Measurements from ENCODE around the gene BANF2. TPM values are rescaled to one million over a fixed set of nuclear protein-coding genes. Genes with fewer than 3 reads are reported as not detected.

Gene BANF2
- total RNA-seq (2014; rRNA removed; shearing (Covaris generic)): not detected in 2 replicates

- DNase-seq (ENCODE audit: low read depth in 1 of 2, low spot score in 2 of 2): no peak
- Histone ChIP-seq H3K4me1 (replicated peaks) (no peaks in the 10 kb centered on the region), H3K27me3 (replicated peaks) (no peaks in the 10 kb centered on the region), H3K4me3 (no peak within 1 kb of the TSS), H3K27ac (no peak within 1 kb of the TSS), H3K9me3 (replicated peaks) (no peaks in the 10 kb centered on the region), H3K36me3 (no peaks in the 10 kb centered on the region)
Measured at GRCh38 chr20:17699931-17700351, at the start of gene BANF2. Gene BANF2 (plus strand): TSS chr20:17699966. CDS start chr20:17725026, 25,060 bp downstream.

GRCh38 chr20:17650301-17651128 is 49.3 kb upstream of the BANF2 start:
- no peaks in the 10 kb centered on the region for H3K4me1 ChIP-seq (replicated peaks)
- DNase-seq (ENCODE audit: low read depth in 1 of 2, low spot score in 2 of 2): no peak
- H3K27ac ChIP-seq: no peak overlapping the region
- no peak overlapping the region for H3K4me3 ChIP-seq
- H3K36me3 ChIP-seq: peaks cover 87% of the 10 kb centered on the region
- no peaks in the 10 kb centered on the region for H3K27me3 ChIP-seq (replicated peaks)
- H3K9me3 ChIP-seq (replicated peaks): no peaks in the 10 kb centered on the region

GRCh38 chr20:17651129-17651759 is 48.5 kb upstream of the BANF2 start:
- no peak for DNase-seq (ENCODE audit: low read depth in 1 of 2, low spot score in 2 of 2)
- no peaks in the 10 kb centered on the region for H3K9me3 ChIP-seq (replicated peaks)
- H3K27me3 ChIP-seq (replicated peaks): no peaks in the 10 kb centered on the region
- no peak overlapping the region for H3K4me3 ChIP-seq
- no peak overlapping the region for H3K27ac ChIP-seq
- peaks cover 4% of the 10 kb centered on the region; the same call in 1 of the 2 replicates for H3K4me1 ChIP-seq (replicated peaks)
- H3K36me3 ChIP-seq: peaks cover 84% of the 10 kb centered on the region

- H3K27ac ChIP-seq: no peak overlapping the region
- H3K27me3 ChIP-seq (replicated peaks): no peaks in the 10 kb centered on the region
- DNase-seq (ENCODE audit: low read depth in 1 of 2, low spot score in 2 of 2): no peak
- peaks cover 84% of the 10 kb centered on the region for H3K36me3 ChIP-seq
- H3K4me1 ChIP-seq (replicated peaks): peaks cover 10% of the 10 kb centered on the region; the same call in 1 of the 2 replicates
- H3K4me3 ChIP-seq: no peak overlapping the region
- no peaks in the 10 kb centered on the region for H3K9me3 ChIP-seq (replicated peaks)
Measured at GRCh38 chr20:17651760-17652388, 47.9 kb upstream of the BANF2 start.

DNA sequence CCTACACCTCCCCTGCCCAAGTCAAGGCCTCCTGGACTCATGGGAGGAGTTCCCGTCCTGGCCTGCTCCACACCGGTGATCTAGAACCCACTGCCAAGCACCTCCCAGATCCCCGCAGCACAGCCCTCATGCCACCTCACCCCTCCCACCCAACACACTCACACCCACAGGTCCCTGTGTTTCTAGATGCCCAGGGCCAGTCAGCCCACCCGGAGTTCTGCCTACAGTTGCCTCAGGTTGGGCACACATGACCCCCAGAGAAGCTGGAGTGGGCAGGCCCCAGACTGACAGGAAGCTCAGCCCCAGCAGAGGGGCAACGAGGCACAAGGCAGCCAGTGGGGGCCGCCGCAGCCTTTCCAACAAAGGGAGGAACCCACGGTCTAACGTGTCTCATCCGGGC is 47.4 kb upstream of the BANF2 start:
- no peak overlapping the region for H3K4me3 ChIP-seq
- no peak for DNase-seq (ENCODE audit: low read depth in 1 of 2, low spot score in 2 of 2)
- H3K27me3 ChIP-seq (replicated peaks): no peaks in the 10 kb centered on the region
- H3K4me1 ChIP-seq (replicated peaks): peaks cover 10% of the 10 kb centered on the region; the same call in 1 of the 2 replicates
- H3K9me3 ChIP-seq (replicated peaks): no peaks in the 10 kb centered on the region
- peaks cover 84% of the 10 kb centered on the region for H3K36me3 ChIP-seq
- no peak overlapping the region for H3K27ac ChIP-seq

- H3K4me3 ChIP-seq: no peak overlapping the region
- no peaks in the 10 kb centered on the region for H3K27me3 ChIP-seq (replicated peaks)
- DNase-seq (ENCODE audit: low read depth in 1 of 2, low spot score in 2 of 2): no peak
- no peaks in the 10 kb centered on the region for H3K9me3 ChIP-seq (replicated peaks)
- H3K4me1 ChIP-seq (replicated peaks): peaks cover 10% of the 10 kb centered on the region; the same call in 1 of the 2 replicates
- H3K27ac ChIP-seq: no peak overlapping the region
- peaks cover 82% of the 10 kb centered on the region for H3K36me3 ChIP-seq
Measured at GRCh38 chr20:17653835-17654648, 45.7 kb upstream of the BANF2 start.

- no peaks in the 10 kb centered on the region for H3K27me3 ChIP-seq (replicated peaks)
- H3K27ac ChIP-seq: no peak overlapping the region
- peaks cover 10% of the 10 kb centered on the region; the same call in 1 of the 2 replicates for H3K4me1 ChIP-seq (replicated peaks)
- H3K36me3 ChIP-seq: peaks cover 81% of the 10 kb centered on the region
- no peak overlapping the region for H3K4me3 ChIP-seq
- no peaks in the 10 kb centered on the region for H3K9me3 ChIP-seq (replicated peaks)
- peak; percentile 40 to 64 for DNase-seq (ENCODE audit: low read depth in 1 of 2, low spot score in 2 of 2)
Measured at GRCh38 chr20:17654649-17655285, 45.0 kb upstream of the BANF2 start.

DNA sequence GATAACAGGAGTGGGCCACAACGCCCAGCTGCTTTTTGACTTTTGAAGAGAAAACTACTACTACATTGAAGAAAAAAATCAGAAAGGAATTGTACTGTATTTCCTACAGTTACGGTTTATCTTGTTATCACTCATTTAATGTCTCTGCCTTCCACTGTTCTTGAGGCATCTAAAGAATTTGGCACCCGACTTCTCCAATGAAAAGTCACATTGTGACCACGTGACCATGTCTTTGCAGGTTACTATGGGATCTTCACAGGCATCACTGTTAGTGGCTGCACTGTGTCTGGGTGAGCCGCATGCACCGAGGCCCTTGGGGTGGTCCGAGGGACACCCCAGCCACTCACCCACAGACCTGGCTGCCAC is 44.5 kb upstream of the BANF2 start:
- Histone ChIP-seq H3K27me3 (replicated peaks) (no peaks in the 10 kb centered on the region), H3K9me3 (replicated peaks) (no peaks in the 10 kb centered on the region), H3K27ac (no peak overlapping the region), H3K4me1 (replicated peaks) (peaks cover 10% of the 10 kb centered on the region; the same call in 1 of the 2 replicates), H3K4me3 (no peak overlapping the region), H3K36me3 (peaks cover 83% of the 10 kb centered on the region)
- DNase-seq (ENCODE audit: low read depth in 1 of 2, low spot score in 2 of 2): no peak

DNA sequence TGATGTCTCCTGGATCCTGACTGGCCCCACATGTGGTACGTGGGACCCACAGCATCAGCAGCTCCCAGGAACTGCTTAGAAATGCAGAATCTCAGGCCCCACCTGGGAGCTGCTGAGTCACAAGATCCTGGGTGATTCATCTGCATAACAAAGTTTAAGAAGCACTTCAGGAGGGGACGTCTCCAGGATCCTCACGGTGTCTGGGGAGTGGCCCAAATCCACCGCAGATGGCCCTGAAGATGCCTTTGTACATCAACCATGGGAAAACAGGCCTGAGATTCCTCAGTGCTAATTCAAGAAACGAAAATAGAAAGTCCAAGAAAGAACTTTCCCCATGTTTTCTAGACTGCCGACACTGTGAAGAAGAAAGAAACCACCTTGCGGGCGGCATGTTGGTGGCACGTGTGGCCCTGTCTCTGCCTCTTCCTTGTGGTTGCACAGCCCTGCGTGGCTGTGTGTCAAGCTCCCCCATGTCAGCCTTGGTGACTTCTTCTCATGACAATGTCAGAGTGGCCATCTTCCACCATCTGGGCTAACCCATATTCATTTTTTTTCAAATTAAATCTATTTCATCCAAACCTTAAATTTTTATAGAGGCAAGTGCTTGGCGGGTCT is 43.8 kb upstream of the BANF2 start:
- Histone ChIP-seq H3K9me3 (replicated peaks) (no peaks in the 10 kb centered on the region), H3K36me3 (peaks cover 83% of the 10 kb centered on the region), H3K27ac (no peak overlapping the region; the same call in 1 of the 2 replicates), H3K27me3 (replicated peaks) (no peaks in the 10 kb centered on the region), H3K4me3 (no peak overlapping the region), H3K4me1 (replicated peaks) (peaks cover 10% of the 10 kb centered on the region; the same call in 1 of the 2 replicates)
- DNase-seq (ENCODE audit: low read depth in 1 of 2, low spot score in 2 of 2): peak in 1 of 2 experiments; percentile 33

DNA sequence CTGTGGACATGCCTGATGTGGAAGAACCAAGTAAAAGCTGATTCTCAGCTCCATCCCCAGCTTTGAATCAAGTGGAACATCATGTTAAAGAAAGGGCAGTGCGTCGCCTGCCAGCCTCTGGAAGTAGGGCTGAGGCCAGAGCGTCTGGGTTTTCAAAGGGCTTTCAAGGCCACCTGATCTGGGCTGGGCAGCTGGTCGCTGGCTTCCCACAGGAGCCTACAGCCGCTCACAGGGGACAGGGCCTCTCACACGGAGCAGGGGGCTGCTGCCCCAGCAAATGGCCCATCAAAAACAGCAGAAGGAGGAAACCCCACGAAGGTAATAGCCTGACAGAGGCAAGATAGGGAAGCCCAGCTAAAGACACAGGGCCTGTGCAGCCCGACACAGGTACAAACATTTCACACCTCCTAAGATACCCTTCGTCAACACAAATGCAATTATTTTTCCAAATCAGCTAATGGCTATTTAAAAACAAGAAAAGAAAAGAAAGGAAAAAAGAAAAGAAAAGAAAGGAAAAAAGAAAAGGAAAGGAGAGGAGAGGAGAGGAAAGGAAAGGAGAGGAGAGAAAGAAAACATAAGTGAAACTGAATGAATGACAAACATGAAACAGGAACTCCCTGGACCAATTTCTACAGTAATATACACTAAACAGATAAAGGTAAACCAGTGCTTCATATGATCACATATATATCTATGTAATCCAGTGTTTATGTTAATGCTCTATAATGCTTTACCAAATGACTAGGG is 42.5 kb upstream of the BANF2 start:
- no peak overlapping the region for H3K27ac ChIP-seq
- peaks cover 10% of the 10 kb centered on the region; the same call in 1 of the 2 replicates for H3K4me1 ChIP-seq (replicated peaks)
- no peak overlapping the region for H3K4me3 ChIP-seq

GRCh38 chr20:17657898-17658647 is 41.7 kb upstream of the BANF2 start:
- no peak overlapping the region for H3K4me3 ChIP-seq
- no peak overlapping the region for H3K27ac ChIP-seq
- peaks cover 77% of the 10 kb centered on the region for H3K36me3 ChIP-seq
- no peaks in the 10 kb centered on the region for H3K9me3 ChIP-seq (replicated peaks)
- H3K27me3 ChIP-seq (replicated peaks): no peaks in the 10 kb centered on the region
- peaks cover 13% of the 10 kb centered on the region; the same call in 1 of the 2 replicates for H3K4me1 ChIP-seq (replicated peaks)
- DNase-seq (ENCODE audit: low read depth in 1 of 2, low spot score in 2 of 2): no peak

More for the DNA sequence above, 42.5 kb upstream of the BANF2 start:
- no peak for DNase-seq (ENCODE audit: low read depth in 1 of 2, low spot score in 2 of 2)
- H3K27me3 ChIP-seq (replicated peaks): no peaks in the 10 kb centered on the region
- H3K36me3 ChIP-seq: peaks cover 77% of the 10 kb centered on the region
- H3K9me3 ChIP-seq (replicated peaks): no peaks in the 10 kb centered on the region
